Measurements from ENCODE around the gene CMSS1.
A peak's percentile ranks its signal among the peaks of the same experiment; 100 is the strongest.

Gene CMSS1

GRCh38 chr3:99817047-99817436 lies 620 bp upstream of the CMSS1 start:
- TF ChIP-seq CTCF (conservative IDR thresholded peaks at IDR 0.05), result no peak
- peak overlapping the region; percentile 92 for H3K27ac ChIP-seq

- no peak for TF ChIP-seq CTCF (conservative IDR thresholded peaks at IDR 0.05)
Observed at GRCh38 chr3:99818818-99819217, 1.2 kb downstream of the CMSS1 start.

GRCh38 chr3:99823723-99824711 lies 6.4 kb downstream of the CMSS1 start:
- H3K27ac ChIP-seq, result peak overlapping the region; percentile 51
- TF ChIP-seq CTCF (conservative IDR thresholded peaks at IDR 0.05), result no peak

More at GRCh38 chr3:99818818-99819217, 1.2 kb downstream of the CMSS1 start:
- peak overlapping the region; percentile 92; the same call in 1 of the 2 replicates for H3K27ac ChIP-seq

- H3K27ac ChIP-seq, result peak overlapping the region; percentile 51
Observed at GRCh38 chr3:99825004-99825640, 7.5 kb downstream of the CMSS1 start.

GRCh38 chr3:99829844-99830243 lies 12.2 kb downstream of the CMSS1 start:
- no peak for TF ChIP-seq CTCF (conservative IDR thresholded peaks at IDR 0.05)
- no peak overlapping the region for H3K27ac ChIP-seq

More at GRCh38 chr3:99825004-99825640, 7.5 kb downstream of the CMSS1 start:
- TF ChIP-seq CTCF (conservative IDR thresholded peaks at IDR 0.05), result no peak

- H3K27ac ChIP-seq, result no peak overlapping the region
- TF ChIP-seq CTCF (conservative IDR thresholded peaks at IDR 0.05), result no peak
Observed at GRCh38 chr3:99833617-99834205, 16.0 kb downstream of the CMSS1 start.
